GM19452 (cell line): Measurements from ENCODE around the gene MON2.
"Not testable (repeated sequence)": the region's sequence is repeated elsewhere in the genome, so short reads cannot be mapped to it uniquely, and the experiment has no call there.

ENCODE experiments used
- ATAC-seq: cut with Tn5 transposase; IDR thresholded peaks from one replicate; pipeline ENCODE4 v1.9.1; 2021; ENCODE audit not compliant: unreplicated experiment

The MON2 gene, protein sequence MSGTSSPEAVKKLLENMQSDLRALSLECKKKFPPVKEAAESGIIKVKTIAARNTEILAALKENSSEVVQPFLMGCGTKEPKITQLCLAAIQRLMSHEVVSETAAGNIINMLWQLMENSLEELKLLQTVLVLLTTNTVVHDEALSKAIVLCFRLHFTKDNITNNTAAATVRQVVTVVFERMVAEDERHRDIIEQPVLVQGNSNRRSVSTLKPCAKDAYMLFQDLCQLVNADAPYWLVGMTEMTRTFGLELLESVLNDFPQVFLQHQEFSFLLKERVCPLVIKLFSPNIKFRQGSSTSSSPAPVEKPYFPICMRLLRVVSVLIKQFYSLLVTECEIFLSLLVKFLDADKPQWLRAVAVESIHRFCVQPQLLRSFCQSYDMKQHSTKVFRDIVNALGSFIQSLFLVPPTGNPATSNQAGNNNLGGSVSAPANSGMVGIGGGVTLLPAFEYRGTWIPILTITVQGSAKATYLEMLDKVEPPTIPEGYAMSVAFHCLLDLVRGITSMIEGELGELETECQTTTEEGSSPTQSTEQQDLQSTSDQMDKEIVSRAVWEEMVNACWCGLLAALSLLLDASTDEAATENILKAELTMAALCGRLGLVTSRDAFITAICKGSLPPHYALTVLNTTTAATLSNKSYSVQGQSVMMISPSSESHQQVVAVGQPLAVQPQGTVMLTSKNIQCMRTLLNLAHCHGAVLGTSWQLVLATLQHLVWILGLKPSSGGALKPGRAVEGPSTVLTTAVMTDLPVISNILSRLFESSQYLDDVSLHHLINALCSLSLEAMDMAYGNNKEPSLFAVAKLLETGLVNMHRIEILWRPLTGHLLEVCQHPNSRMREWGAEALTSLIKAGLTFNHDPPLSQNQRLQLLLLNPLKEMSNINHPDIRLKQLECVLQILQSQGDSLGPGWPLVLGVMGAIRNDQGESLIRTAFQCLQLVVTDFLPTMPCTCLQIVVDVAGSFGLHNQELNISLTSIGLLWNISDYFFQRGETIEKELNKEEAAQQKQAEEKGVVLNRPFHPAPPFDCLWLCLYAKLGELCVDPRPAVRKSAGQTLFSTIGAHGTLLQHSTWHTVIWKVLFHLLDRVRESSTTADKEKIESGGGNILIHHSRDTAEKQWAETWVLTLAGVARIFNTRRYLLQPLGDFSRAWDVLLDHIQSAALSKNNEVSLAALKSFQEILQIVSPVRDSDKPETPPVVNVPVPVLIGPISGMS (N-terminal part only)

DNA sequence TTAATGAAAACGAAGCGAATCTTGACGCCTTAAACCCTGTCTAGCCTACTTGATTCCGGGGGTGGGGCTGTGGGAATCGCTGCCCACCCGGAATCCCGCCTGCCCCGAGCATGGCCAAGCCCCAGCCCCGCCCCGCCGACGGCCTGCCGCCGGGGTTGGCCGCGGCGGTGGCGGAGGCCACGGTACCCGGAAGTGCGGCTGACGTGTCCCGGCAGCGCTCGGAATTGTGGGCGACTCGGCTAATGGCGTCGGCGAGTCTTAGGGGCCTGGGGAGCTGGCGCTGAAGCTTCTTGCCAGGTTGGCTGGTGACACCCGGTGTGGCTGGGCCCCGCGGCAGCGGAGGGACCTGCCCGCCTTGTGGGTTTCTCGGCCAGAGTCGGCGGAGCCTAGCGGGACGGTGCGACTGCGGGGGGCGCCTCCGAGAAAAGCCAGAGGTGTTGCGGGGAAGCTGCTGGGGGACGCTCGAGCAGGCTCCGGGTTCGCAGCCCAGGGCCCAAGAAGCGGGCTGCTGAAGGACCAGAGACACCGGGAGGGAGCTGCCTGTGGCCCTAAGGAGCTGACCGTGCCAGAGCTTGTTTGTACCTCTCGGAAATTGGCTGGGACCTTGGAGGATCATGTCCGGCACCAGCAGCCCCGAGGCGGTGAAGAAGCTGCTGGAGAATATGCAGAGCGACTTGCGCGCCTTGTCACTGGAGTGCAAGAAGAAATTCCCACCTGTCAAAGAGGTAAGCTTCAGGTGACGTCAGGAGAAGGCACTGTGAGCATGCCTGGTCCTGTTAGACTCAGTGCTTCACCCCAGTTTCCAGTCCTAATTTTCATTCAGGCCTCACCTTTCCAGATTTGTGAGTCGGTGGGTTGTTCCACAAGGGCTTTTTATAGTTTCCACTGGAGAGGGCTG lies at the start of gene MON2:
Gene MON2, plus strand, starts transcription at position 233 of the 898 bp plus-strand sequence. Its CDS starts 382 bp downstream, at position 615.
- ATAC-seq = peak; percentile 98

DNA sequence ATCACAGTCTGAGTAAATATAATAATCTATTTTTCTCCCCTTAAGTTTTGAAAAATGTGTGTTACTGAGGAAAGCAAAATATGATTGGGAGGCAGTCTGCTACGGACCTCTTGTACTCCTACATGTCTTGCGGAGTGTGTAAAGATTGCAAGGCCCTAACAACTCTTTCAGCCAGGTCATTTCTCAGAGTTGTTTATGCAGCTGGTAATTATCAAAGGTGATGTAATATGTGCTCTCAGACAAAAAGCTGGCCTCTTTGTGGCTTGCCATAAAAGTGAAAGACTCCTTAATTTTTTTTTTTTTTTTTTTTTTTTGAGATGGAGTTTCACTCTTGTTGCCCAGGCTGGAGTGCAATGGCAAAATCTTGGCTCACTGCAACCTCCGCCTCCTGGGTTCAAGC lies 40.5 kb upstream of the MON2 start:
- no peak for ATAC-seq

DNA sequence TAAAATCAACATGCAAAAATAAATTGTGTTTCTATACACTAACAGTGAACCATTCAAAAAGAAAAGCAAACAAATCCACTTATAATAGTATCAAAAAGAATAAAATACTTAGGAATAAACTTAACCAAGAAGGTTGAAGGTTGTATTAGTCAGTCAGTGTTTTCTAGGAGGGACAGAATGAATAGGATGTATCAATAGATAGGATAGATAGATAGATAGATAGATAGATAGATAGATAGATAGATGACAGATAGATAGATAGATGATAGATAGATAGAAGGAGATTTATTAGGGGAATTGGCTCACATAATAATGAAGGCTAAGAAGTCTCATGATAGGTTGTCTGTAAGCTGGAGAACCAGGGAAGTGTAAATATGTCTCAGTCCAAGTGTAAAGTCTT lies 37.2 kb upstream of the MON2 start:
- no peak for ATAC-seq

DNA sequence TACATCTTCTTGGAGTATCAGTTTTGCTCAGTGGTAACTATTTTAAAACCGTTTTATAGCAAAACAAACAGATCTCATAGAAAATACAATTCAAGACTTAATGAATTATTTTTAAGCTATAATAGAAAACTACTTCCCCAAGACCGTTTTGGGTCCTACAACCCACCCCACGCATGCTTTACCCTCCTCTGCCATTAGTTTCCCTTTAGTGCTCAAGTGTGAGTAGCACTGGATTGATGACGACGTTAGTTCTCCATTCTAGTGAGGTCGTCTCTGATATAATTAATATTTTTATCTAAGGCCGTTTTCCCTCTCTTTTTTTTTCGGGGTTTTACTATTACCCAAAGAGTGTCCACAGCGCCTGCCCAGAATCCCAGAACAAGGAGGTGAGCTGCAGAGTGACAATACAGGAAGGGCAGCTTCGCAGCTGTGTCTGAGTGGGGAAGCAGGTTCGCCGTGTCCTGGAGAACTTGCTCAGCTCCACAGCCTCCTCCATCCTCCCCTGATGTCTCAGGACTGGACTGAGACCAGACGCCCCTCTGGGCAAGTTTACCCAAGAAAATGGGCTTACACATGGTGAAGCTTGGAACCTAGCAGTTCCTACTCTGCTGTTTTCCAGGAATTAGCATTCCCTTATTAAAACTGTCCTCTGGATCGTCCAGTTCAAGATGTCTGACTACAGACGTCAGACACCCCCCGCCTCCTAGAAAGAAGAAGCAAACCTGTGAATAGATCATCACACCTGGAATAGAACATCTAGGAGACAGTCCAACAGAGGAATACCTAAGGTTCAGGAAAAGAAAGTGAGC lies 31.9 kb upstream of the MON2 start:
- no peak for ATAC-seq

DNA sequence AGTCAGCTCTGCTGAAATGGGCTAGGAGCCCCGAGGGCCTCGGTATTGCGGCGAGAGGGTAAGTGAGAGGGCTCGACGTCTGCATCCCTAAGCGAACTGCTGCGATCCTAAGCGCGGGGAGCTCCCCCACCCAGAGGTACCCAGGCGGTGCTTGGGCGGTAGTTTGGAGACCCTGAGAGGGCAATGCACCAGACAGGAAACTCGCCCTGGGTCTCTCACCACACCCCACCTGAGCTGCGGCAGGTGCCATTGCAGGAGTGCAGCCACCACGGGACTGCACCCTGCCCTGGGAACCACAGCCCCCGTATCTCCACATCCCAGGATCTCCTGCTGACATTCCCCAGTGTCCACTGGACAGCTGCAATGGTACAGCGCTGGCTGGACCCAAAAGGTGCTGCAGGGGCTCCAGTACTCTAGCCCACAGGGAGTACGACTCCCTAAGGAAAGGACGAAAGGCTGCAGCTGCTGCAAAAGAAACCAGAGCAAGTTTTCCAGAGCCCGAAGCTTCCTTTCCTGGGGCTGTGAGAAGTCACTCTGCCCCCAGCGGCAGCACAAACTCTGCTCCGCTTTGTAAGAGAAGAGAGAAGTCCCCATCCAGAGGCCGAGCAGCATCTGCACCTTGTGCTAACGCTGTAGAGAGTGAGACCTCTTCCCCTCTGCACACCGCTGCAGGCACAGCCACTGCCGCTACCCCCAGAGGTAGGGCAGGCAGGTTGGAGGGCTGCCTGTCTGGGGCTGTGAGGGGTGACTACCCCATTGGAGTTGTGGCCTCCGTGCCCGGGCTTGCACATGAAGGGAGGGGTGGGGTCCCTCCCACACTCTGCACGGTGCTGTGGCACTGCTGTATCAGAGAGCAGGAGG lies 31.1 kb upstream of the MON2 start:
- no peak for ATAC-seq

DNA sequence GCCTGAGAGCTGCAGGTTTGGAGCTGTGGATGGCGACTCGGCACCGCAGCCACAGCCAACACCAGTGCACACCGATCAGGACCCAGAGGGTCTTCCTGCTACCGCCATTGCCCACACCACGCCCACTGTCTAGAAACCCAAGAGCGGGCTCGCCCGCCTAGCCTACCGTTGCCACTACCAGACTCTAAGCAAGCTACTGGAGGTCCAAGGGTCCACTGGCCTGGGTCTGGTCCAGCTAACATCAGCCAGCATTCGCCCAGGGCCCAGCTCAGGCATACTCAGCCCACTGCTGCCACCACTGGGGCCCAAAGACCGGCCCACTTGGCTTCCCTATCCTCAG lies 30.5 kb upstream of the MON2 start:
- ATAC-seq = no peak

DNA sequence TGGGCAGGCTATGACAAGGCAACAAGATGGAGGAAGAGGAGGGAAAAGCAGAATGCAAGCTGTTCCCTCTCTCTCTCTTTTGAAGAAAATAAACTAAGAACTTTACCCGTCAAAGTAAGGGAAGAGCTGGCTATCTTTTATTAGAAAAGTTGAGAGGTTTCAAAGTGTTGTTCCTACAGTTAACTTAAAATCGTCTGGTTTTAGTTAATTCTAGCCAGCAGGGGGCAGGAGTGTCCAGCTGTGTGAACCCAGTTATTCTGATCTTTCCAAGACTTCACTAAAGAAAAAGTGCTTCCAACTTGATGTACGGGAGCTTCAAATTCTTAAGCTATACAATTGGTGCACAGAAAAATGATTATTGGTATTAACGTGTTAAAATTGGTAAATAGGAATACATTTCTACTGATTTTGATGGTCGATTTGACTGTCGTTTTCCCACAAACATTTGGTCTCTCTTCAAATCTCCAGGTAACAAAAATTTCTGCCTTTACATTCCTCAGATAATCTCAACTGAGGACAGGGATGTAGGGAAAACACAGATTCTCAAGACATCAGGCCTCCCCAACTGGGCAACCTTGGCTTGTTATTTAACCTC lies 28.4 kb upstream of the MON2 start:
- no peak for ATAC-seq

DNA sequence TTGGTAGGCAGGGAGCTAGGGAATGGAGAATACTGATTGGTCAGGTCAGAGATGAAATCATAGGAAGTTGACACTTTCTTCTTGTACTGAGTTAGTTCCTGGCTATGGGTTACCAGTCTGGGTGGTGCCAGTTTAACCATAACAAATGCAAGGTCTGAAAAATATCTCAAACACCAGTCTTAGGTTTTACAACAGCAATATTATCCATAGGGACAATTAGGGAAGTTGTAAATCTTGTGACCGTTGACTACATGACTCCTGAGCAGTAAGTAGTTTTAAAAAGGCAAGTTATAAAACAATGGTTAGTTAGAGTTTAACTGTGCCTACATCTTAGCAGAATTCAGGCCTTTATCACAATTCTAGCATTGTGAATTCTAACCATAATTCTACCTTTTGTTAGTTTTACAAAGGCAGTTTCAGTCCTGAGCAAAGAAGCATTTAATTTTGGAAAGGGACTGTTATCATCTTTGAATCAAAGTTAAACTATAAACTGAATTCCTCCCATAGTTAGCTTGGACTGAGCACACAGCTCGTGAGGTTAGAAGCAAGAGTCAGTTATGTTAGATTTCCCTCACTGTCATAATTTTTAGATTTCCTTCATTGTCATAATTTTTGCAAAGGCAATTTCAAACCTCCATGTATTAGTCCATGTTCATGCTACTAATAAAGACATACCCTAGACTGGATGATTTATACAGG lies 19.7 kb upstream of the MON2 start:
- no peak for ATAC-seq

DNA sequence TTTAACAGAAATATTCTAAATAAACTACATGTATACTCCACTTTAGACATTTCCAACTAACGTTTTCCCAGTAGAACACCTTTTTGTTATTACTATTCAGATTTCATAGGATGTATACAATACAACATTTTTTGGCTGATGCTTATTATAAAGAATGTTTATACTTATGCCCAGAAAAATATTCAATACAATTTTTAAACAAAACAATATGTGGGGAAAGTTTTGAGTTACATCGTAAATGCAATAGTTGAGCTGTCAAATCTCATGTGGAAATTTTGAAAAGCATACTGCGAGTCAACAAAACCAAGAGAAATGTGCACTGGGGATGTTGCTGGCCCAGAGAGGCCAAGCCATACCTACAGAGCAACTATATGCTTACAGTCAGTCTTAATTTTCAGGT lies 18.2 kb upstream of the MON2 start:
- no peak for ATAC-seq

DNA sequence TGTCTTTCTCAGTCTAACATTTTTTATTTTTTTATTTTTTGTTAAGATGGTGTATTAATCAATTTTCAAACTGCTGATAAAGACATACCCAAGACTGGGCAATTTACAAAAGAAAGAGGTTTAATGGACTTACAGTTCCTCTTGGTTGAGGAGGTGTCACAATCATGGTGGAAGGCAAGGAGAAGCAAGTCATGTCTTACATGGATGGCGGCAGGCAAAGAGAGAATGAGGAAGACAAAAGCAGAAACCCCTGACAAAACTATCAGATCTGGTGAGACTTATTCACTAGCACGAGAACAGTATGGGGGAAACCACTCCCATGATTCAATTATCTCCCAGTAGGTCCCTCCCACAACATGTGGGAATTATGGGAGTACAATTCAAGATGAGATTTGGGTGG lies 11.2 kb upstream of the MON2 start:
- ATAC-seq = not testable (repeated sequence)

DNA sequence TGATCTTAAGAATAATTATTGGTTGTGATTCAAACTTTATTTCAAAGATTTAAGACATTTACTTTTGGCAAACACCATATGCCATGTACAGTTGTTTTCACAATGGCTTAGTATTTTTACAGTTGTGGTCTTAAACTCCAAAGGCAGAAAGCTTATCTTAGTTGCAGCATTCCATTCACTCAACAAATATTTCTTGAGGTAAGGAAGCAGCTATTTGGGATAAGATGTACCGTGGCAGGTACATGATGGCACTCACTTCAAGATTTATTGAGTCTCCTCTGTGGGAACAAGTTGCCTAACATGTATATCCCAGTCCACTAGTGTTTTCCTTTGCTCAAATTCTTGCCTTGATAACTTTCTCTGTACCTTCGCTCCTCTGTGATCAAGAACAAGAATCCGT lies 8.0 kb upstream of the MON2 start:
- ATAC-seq = no peak

DNA sequence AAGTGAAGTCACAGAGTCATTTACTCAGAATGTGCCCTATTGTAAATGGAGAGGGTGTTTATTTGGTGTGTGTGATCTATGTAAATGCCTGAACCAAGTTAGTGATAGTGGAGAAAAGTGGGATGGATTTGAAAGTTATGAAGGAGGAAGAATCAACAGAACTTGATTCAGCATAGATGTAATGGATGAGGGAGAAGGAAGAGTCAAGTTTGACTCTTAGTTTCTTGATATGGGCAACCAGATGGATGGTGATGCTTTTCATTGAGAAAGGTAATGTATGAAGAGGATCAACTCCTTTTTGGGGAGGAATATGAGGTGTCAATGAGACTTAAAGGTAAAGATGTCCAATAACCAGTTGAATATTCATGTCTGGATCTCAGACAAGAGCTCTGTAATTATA lies 6.7 kb upstream of the MON2 start:
- ATAC-seq = no peak

DNA sequence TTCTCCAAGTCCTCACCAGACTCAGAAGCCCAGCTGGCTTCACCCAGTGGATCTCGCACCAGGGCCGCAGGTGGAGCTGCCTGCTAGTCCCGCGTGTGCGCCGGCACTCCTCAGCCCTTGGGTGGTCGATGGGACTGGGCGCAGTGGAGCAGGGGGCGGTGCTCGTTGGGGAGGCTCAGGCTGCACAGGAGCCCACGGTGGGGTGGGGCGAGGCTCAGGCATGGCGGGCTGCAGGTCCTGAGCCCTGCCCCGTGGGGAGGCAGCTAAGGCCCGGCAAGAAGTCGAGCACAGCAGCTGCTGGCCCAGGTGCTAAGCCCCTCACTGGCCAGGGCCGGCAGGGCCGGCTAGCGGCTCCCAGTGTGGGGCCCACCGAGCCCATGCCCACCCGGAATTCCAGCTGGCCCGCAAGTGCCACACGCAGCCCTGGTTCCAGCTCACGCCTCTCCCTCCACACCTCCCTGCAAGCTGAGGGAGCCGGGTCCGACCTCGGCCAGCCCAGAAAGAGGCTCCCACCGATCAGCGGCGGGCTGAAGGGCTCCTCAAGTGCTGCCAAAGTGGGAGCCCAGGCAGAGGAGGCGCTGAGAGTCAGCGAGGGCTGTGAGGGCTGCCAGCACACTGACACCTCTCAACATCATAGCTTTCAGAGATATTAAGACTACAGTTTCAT lies 5.3 kb upstream of the MON2 start:
- not testable (repeated sequence) for ATAC-seq

DNA sequence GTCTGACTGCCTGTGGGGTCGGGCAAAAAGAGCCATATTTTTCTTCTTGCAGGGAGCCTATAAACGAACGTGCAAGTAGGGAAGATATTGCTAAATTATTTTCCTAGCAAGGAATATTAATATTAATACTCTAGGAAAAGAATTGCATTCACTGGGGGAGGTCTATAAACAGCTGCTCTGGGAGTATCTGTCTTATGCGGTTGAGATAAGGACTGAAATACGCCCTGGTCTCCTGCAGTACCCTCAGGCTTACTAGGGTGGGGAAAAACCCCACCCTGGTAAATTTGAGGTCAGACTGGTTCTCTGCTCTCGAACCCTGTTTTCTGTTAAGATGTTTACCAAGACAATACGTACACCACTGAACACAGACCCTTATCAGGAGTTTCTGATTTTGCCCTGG lies 3.4 kb upstream of the MON2 start:
- ATAC-seq = not testable (repeated sequence)

DNA sequence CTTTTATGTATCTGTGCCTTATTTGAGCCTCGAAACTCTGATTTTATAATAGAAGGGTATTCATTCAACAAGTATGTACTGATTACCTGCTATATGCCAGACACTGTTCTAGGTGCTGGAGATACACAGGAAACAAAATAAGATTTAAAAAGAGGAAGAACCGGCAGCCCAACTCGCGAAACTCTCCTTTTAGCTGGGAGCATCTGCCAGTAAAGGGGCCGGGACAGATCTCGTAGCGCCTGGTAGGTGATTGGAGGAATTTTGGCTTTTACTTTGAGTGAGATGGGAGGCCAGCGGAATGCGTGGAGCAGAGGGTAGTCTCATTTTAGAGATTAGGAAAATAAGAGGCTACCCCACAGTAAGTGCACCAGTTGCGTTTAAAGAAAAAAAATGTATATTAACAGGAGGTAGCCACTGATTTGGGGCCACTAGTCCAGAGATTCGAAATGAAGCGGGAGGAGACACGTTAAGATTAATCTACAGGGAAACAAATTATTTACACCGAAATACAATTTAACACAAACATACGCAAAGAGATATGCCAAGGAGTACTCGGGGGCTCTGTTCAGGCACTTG lies 520 bp upstream of the MON2 start:
- peak; percentile 31 for ATAC-seq

DNA sequence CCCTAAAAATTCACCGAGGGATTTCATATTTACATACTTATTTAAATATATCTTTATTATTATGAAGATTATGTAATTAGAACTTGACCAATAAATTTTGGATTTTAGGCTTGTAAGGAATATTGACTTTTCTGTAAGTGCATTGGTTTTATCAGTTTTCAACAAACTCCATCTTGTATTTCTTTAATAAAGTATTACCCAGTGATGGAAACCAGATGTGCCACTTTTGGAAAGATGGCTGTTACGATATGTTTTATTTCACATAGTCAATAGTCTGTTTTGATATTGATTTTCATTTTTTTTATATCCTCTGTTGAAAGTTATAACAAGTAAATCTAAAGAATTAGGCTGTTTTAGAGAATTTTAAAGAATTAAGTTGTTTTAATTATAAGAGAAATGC lies 1.8 kb downstream of the MON2 start:
- ATAC-seq = no peak

DNA sequence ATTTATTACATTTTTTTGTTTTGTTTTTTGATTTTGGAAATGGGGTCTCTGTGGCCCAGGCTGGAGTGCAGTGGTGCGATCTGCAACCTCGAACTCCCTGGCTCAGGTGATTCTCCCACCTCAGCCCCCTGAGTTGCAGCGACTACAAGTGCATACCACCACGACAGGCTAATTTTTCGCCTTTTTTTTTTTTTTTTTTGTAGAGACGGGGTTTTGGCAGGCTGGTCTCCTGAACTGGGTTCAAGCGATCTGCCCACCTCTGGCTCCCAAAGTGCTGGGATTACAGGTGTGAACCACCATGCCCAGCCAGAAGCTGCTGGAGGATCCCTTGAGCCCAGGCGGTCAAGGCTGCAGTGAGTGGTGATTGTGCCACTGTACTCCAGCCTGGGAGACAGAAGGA lies 2.3 kb downstream of the MON2 start:
- no peak for ATAC-seq
